RWPE2 (cell line): ENCODE results near the gene ARSG.
A peak's percentile ranks its signal among the peaks of the same experiment; 100 is the strongest.

Source experiments
- ATAC-seq: fragments of 200-7000 bp; cut with Tn5 transposase; 3 replicates; pipeline ENCODE4 v1.9.1; 2021; ENCODE audit warnings: low read depth
- DNase-seq: peaks from one replicate; pipeline ENCODE4 v3.0.0-alpha.2; 2020; ENCODE audit warnings: low spot score
- H3K27ac ChIP-seq: fragments of 450-650 bp; 2 replicates; pipeline ENCODE4 v1.5.1; 2017; ENCODE audit warnings: mild to moderate bottlenecking; ENCODE audit not compliant: poor library complexity, severe bottlenecking
- H3K27me3 ChIP-seq: fragments of 250-450 bp; sonication (Bioruptor Pico); 2 replicates; pipeline ENCODE4 v1.5.1; 2021; ENCODE audit warnings: mild to moderate bottlenecking, moderate library complexity; ENCODE audit not compliant: insufficient read depth, poor library complexity, severe bottlenecking
- H3K36me3 ChIP-seq: fragments of 250-450 bp; sonication (Bioruptor Pico); 2 replicates; pipeline ENCODE4 v1.5.1; 2020; ENCODE audit warnings: low read depth, mild to moderate bottlenecking, moderate library complexity
- H3K4me1 ChIP-seq: fragments of 250-450 bp; sonication (Bioruptor Pico); 2 replicates; pipeline ENCODE4 v1.5.1; 2021; ENCODE audit warnings: mild to moderate bottlenecking, moderate library complexity; ENCODE audit not compliant: insufficient read depth, poor library complexity, severe bottlenecking
- H3K4me3 ChIP-seq: fragments of 250-450 bp; sonication (Bioruptor Pico); 2 replicates; pipeline ENCODE4 v1.5.1; 2021; ENCODE audit warnings: mild to moderate bottlenecking, moderate library complexity; ENCODE audit not compliant: severe bottlenecking
- H3K9me3 ChIP-seq: fragments of 250-450 bp; sonication (Bioruptor Pico); 2 replicates; pipeline ENCODE4 v1.5.1; 2021; ENCODE audit warnings: mild to moderate bottlenecking, moderate library complexity; ENCODE audit not compliant: severe bottlenecking
- TF ChIP-seq, protein P1 (sequence below): fragments of 450-650 bp; IDR thresholded peaks from one replicate; pipeline ENCODE4 v1.5.1; 2017; ENCODE audit warnings: mild to moderate bottlenecking, moderate library complexity; ENCODE audit not compliant: poor library complexity, severe bottlenecking

ARSG gene

DNA sequence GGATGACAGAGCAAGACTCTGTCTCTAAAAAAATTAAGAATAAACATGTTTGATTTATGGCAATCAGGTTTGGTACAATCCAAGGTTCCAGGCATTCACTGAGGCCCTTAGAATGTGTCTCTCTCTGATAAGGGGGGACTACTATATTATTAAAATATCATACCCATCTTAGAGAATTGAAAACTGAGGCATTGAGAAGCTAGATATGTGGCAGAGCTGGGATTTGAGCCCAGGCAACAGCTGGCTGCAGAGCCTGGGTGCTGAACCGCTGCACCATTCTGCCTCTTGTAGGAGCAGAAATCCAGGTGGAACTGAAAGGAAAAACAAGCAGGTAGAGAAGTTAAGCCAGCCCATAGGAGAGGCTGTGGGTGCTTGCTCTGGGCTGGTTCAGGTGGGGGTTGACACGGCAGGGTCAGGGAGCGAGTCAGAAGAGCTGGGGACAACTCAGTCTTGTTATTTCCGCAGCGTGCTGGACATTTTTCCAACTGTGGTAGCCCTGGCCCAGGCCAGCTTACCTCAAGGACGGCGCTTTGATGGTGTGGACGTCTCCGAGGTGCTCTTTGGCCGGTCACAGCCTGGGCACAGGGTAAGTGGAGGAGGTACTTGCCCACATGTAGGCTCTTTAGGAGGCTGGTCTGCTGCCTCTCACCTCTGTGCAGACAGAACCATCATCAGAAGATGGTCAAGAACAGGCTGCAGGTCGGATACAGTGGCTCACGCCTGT is 103.5 kb downstream of the ARSG start:
- no peaks in the 10 kb centered on the region for H3K9me3 ChIP-seq
- H3K27me3 ChIP-seq, result no peaks in the 10 kb centered on the region
- TF ChIP-seq, protein P1, sequence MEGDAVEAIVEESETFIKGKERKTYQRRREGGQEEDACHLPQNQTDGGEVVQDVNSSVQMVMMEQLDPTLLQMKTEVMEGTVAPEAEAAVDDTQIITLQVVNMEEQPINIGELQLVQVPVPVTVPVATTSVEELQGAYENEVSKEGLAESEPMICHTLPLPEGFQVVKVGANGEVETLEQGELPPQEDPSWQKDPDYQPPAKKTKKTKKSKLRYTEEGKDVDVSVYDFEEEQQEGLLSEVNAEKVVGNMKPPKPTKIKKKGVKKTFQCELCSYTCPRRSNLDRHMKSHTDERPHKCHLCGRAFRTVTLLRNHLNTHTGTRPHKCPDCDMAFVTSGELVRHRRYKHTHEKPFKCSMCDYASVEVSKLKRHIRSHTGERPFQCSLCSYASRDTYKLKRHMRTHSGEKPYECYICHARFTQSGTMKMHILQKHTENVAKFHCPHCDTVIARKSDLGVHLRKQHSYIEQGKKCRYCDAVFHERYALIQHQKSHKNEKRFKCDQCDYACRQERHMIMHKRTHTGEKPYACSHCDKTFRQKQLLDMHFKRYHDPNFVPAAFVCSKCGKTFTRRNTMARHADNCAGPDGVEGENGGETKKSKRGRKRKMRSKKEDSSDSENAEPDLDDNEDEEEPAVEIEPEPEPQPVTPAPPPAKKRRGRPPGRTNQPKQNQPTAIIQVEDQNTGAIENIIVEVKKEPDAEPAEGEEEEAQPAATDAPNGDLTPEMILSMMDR, result no peak
- no peaks in the 10 kb centered on the region for H3K36me3 ChIP-seq
- H3K4me1 ChIP-seq, result no peaks in the 10 kb centered on the region
- H3K4me3 ChIP-seq, result no peak overlapping the region
- DNase-seq (no peak), ATAC-seq (no peak)
- no peak overlapping the region for H3K27ac ChIP-seq

DNA sequence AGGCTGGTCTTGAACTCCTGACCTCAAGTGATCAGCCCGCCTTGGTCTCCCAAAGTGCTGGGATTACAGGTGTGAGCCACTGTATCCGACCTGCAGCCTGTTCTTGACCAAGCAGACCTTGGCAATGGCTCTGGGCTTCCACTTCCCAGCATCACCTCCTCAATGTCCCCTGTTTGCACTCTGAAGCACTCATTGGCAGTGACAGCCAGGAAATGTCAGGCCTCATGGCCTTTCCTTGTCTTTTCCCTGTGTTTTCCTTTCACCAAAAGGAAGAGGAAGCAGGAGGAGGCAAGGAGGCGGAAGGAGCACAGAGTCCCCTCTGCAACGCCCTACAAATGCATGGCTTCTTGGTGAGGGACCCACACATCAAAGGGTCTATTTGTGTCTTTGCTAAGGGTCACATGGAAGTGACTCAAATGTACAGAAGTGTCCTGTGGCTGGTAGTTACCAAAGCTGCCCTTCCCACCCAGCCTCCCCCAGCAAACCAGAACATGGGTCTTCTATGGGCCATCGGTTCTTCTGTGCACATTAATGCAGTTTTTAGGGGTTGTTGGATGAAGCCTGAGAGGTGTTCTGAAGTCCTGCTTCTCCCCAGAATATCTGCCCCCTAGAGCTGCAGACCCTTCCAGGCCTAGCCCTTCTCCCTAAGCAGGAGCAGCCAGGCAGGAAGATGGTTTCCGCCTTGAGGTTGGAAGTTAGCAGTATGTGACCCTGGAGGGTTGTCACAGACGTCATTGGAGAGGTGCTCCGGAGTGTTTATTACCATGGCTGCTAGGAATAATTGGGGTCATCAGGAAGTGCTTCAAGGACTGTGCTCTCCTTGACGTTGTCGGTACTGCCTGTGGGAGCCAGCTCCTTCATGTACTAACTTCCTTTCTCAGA is 105.2 kb downstream of the ARSG start:
- Histone ChIP-seq H3K9me3 (no peaks in the 10 kb centered on the region), H3K27ac (no peak overlapping the region), H3K4me3 (no peak overlapping the region), H3K27me3 (no peaks in the 10 kb centered on the region), H3K36me3 (no peaks in the 10 kb centered on the region), H3K4me1 (no peaks in the 10 kb centered on the region)
- no peak for DNase-seq
- TF ChIP-seq, protein P1, result no peak
- no peak for ATAC-seq

DNA sequence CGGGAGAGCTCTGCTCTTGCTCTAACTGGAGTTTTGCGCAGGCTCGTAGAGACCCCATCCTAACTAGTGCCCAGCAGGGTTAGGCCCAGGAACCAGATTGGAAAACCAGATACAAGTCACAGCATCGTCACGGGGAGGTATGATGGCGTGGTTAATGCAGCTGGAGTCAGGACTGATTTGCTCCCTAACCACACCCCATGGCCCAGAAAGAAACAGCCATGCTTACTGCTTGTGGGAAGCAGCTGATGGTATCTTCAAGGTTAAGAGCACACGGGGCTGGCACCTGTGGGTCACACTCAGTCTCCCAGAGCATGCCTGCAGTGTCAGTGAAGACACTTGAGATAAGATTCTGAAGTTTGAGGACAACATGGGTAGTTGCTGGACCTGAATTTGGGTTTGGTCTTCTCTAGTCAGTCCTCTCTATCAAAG is 105.8 kb downstream of the ARSG start:
- H3K36me3 ChIP-seq, result no peaks in the 10 kb centered on the region
- TF ChIP-seq, protein P1, result no peak
- H3K27me3 ChIP-seq, result no peaks in the 10 kb centered on the region
- DNase-seq (no peak), ATAC-seq (no peak)
- H3K4me1 ChIP-seq, result no peaks in the 10 kb centered on the region
- H3K4me3 ChIP-seq, result no peak overlapping the region
- H3K27ac ChIP-seq, result no peak overlapping the region
- H3K9me3 ChIP-seq, result no peaks in the 10 kb centered on the region

DNA sequence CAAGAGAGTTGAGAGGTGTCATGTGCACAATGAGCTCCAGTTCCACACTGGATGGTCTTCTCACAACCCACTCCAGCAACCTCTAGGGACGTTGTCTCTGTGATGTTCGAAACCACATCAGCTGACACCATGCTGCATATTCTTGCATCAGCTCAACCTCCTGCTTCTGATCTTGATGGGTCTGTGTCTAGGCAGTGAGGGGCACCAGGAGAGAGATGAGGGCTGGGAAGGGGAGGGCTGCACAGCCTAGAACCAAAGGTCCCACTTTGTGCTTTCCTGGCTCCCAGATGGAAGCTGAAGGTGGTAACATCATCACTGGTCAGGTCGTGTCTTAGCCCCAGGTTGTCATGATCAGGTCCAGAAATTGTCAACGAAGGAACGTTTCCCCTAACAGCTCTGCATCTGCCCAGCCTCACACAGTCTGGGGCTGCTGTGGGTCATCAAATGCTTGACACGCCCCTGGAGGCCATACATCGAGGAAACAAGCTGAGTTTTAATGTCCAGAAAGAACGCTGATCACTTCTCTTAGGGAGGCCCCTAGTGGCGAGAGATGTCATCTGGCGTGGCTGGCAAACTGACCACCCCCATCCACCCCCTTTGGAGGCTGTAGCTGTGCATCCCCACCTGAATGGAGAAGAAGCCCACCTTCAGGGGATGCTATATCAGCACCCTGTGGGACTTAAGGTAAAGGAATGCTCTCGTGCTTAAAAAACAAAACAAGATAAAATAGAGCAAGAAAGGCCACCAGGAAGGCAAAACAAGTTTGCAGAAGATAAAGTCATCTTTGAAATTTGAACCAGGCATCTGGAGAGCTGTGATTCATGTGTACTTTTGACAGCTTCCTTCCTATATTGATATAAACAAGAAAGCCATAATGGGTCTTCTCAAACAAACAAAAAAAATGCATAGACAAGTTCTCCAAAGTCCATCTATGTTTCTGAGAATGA is 107.7 kb downstream of the ARSG start:
- DNase-seq, result no peak
- no peak overlapping the region for H3K4me3 ChIP-seq
- H3K36me3 ChIP-seq, result no peaks in the 10 kb centered on the region
- H3K4me1 ChIP-seq, result no peaks in the 10 kb centered on the region
- no peaks in the 10 kb centered on the region for H3K27me3 ChIP-seq
- ATAC-seq, result peak; percentile 87
- H3K27ac ChIP-seq, result no peak overlapping the region
- H3K9me3 ChIP-seq, result no peaks in the 10 kb centered on the region
- TF ChIP-seq, protein P1, result peak; percentile 76
